Activated T-cell treated with anti-CD3 and anti-CD28 coated beads for 4 hours (primary cell): ENCODE data around the gene ANGPT4.

Experiments used
- DNase-seq: peaks from one replicate; pipeline ENCODE4 v3.0.0-alpha.2; 2020

ANGPT4 gene

DNA sequence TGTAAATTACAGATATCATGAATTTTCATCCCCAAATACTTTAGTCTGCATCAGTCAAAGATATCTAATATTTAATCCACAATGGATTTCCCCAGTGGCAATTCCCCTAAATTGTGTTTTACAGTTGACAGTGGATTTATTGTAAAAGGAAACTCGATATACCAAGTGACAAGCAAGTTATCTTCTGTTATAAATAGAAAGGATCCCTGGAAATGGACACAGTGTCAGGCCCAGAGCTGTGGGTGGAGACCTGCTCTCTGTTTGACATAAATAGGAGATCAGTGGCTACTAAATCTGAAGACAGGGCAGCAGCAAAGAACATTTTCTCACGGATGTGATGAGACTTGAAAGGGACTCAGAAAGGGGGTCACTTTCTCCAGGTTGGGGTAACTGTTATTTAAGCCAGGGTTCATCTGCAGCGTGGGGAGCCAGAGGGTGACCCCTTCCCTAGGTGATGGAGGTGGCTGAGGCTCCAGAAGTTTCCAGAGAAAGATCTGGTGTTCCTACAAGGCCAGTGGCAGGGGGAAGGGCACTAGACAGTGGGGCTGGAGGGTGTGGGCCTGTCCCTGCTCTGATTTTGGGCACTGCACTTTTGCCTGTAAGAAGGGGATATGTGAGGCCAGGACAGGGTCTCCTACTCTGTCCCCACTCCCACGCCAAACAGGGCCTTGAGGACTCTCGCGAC, 94.9 kb downstream of the ANGPT4 start:
- DNase-seq, result no peak

GRCh38 chr20:820323-820953, 95.7 kb downstream of the ANGPT4 start:
- no peak for DNase-seq
